ENCODE results near the gene FMO1.

Gene FMO1

DNA sequence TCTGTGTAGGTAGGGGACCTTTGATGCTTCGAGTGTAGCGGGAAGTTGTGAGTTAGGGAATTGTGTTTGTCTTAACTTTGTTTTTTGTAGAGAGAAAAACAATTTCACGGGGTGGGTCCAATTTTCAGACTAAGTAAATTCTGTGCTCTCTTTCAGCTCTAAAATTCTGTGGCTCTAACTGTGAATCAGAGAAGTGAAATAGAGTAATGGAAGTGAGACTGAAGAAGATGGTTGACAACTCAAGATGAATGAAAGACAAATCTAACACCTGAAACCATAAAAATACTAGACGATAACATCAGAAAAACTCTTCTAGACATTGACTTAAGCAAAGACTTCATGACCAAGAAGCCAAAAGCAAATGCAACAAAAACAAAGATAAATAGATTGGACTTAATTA, 4.4 kb upstream of the FMO1 start:
- no peak for FAIRE-seq
- TF ChIP-seq, protein P1, sequence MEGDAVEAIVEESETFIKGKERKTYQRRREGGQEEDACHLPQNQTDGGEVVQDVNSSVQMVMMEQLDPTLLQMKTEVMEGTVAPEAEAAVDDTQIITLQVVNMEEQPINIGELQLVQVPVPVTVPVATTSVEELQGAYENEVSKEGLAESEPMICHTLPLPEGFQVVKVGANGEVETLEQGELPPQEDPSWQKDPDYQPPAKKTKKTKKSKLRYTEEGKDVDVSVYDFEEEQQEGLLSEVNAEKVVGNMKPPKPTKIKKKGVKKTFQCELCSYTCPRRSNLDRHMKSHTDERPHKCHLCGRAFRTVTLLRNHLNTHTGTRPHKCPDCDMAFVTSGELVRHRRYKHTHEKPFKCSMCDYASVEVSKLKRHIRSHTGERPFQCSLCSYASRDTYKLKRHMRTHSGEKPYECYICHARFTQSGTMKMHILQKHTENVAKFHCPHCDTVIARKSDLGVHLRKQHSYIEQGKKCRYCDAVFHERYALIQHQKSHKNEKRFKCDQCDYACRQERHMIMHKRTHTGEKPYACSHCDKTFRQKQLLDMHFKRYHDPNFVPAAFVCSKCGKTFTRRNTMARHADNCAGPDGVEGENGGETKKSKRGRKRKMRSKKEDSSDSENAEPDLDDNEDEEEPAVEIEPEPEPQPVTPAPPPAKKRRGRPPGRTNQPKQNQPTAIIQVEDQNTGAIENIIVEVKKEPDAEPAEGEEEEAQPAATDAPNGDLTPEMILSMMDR (IDR thresholded peaks at IDR 0.05; ENCODE audit: insufficient read depth, missing control alignments), result no peak
- no peak for DNase-seq (ENCODE audit: insufficient read length, low spot score)

DNA sequence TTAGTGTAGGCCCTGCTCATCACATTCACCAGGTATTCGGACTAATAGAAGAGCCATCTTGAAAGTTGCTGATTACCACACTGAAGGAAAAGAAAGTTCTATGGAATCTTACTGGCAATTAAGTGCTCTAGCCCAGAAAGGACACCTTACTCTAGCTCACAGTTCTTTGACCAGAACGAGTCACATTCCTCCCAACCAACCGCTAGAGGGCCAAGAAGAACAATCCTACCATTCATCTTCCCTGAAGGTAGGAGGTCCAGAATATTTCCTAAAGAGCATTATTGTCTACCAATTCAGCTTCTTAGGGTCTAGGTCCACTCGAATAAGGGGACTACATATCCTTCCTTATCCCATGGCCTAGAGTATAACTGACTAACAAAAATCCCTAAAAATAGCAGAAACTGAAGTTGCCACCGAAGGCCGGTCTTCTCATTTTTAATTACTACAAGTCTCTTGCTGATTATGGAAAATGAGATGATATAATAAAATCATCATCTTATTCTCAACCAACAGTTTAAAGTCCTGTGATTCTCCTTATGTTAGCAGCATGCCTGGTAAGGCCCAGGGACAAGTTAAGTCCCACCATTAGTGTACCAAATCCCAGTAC, 2.7 kb upstream of the FMO1 start:
- no peak for DNase-seq (ENCODE audit: insufficient read length, low spot score)
- TF ChIP-seq, protein P1 (IDR thresholded peaks at IDR 0.05; ENCODE audit: insufficient read depth, missing control alignments), result peak; percentile 85
- peak; percentile 56 for FAIRE-seq

DNA sequence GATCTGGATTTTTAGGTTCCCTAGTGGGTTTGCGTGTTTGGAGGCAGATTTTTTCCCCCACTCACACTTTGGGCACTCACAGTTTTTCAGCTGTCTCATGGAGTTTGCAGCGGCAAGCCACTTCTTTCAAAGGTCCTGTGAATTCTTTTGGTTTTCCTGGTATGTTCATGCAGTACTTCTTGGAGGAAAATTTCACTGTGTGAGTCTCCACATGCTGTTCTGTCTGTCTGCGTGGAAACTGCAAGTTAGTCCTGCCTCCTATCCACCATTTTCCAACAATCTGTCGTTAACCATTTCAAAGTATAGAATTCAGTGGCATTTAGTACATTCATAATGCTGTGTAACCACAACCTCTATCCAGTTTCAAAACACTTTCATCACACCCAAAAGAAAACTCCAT, 793 bp upstream of the FMO1 start:
- DNase-seq (ENCODE audit: insufficient read length, low spot score) (no peak), FAIRE-seq (peak; percentile 16)
- TF ChIP-seq, protein P1 (IDR thresholded peaks at IDR 0.05; ENCODE audit: insufficient read depth, missing control alignments), result no peak

DNA sequence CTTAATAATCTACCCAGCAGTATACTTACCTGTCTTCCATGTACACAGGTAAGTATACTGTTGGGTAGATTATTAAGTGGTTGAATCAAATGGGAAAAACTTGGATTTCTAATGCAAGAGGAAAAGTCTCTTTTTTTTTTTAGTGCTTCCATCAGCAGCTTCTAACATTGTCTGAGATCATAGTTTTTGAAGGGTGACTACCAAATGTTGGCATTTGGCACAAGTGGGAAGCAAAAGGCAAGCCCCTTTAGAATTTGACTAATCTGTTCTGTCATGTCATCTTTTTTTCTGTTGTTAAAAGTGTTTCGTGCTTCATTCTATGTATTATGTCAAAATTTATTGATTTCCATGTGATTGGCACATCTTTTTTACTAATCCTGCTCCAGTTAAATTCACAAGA, 547 bp downstream of the FMO1 start:
- TF ChIP-seq, protein P1 (IDR thresholded peaks at IDR 0.05; ENCODE audit: insufficient read depth, missing control alignments), result no peak
- FAIRE-seq (no peak), DNase-seq (ENCODE audit: insufficient read length, low spot score) (no peak)

DNA sequence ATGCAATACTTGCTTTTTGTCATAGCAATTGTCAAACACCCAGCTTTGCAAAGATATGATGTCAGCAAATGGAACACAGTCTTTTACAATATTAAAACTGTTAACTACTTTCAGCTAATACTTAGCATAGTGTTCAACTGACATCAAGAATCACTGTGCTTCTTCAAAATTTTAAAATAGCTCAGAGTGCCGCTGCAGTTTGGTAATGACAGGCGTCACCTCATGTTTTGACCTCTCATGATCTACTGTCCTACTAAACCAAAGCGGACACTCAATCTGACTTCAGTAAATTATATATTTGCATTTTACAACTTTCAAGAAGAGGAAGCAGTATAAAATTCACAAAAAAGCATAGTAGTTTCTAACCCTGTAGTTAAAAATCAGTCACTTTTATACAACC, 2.0 kb downstream of the FMO1 start:
- TF ChIP-seq, protein P1 (IDR thresholded peaks at IDR 0.05; ENCODE audit: insufficient read depth, missing control alignments), result no peak
- FAIRE-seq (no peak), DNase-seq (ENCODE audit: insufficient read length, low spot score) (no peak)

DNA sequence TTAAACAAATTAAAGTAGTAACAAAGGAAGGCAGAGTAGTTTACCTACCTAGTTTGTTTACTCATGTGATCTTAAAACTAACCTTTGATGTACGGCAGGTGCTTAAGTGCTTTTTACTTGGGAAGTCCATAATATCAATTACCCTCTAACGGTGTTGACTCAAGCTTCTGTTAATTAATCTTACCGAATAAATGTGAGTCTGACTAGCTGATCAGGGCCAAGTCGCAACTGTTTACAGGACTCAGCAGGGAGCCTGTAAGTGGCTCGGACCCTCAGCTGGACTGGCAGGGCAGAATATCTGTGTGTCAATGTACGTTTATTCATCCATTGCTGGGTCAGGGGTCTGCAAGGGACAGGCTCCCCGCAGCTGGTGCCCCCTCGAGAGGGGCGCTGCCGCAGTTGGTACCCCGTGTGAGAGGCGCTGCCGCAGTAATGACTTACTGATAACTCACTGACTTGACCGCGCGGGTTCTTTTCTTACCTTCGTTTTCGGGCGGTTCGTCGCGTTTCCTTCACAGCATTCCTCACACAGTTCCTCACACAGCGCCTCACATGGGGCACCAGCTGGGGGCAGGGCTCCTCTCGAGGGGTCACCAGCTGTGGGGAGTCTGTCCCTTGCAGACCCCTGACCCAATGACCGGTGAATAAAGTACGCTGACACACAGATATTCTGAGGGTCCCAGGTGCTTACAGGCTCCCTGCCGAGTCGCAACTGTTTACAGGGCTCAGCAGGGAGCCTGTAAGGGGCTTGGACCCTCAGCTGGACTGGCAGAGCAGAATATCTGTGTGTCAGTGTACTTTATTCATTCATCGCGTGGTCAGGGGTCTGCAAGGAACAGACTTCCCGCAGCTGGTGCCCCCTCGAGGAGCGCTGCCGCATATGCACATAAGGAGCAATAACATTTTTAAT, 3.0 kb downstream of the FMO1 start:
- FAIRE-seq, result no peak
- peak; percentile 32 for DNase-seq (ENCODE audit: insufficient read length, low spot score)
- TF ChIP-seq, protein P1 (IDR thresholded peaks at IDR 0.05; ENCODE audit: insufficient read depth, missing control alignments), result peak; percentile 79

DNA sequence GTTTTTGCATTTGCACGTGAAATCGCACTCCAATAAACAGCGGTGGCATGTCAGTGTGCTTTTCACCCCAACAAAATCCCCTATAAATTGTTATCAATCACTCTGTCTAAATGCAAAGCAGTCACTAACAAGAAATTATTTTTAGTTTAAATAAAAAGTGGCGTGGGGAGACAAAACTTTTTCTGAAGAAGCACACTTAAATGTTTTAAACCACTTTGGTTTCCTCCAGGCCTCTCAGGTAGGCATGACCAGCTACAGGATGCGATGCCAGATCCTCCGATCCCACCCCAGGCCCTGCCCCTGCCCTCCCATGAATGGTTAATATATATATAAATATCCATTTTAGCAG, 3.6 kb downstream of the FMO1 start:
- FAIRE-seq, result no peak
- DNase-seq (ENCODE audit: insufficient read length, low spot score), result no peak
- TF ChIP-seq, protein P1 (IDR thresholded peaks at IDR 0.05; ENCODE audit: insufficient read depth, missing control alignments), result no peak
